Measurements from ENCODE around the gene PRX. TPM values are rescaled to one million over a fixed set of nuclear protein-coding genes. Genes with fewer than 3 reads are reported as not detected.
A peak's percentile ranks its signal among the peaks of the same experiment; 100 is the strongest.

The PRX gene, protein sequence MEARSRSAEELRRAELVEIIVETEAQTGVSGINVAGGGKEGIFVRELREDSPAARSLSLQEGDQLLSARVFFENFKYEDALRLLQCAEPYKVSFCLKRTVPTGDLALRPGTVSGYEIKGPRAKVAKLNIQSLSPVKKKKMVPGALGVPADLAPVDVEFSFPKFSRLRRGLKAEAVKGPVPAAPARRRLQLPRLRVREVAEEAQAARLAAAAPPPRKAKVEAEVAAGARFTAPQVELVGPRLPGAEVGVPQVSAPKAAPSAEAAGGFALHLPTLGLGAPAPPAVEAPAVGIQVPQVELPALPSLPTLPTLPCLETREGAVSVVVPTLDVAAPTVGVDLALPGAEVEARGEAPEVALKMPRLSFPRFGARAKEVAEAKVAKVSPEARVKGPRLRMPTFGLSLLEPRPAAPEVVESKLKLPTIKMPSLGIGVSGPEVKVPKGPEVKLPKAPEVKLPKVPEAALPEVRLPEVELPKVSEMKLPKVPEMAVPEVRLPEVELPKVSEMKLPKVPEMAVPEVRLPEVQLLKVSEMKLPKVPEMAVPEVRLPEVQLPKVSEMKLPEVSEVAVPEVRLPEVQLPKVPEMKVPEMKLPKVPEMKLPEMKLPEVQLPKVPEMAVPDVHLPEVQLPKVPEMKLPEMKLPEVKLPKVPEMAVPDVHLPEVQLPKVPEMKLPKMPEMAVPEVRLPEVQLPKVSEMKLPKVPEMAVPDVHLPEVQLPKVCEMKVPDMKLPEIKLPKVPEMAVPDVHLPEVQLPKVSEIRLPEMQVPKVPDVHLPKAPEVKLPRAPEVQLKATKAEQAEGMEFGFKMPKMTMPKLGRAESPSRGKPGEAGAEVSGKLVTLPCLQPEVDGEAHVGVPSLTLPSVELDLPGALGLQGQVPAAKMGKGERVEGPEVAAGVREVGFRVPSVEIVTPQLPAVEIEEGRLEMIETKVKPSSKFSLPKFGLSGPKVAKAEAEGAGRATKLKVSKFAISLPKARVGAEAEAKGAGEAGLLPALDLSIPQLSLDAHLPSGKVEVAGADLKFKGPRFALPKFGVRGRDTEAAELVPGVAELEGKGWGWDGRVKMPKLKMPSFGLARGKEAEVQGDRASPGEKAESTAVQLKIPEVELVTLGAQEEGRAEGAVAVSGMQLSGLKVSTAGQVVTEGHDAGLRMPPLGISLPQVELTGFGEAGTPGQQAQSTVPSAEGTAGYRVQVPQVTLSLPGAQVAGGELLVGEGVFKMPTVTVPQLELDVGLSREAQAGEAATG (N-terminal part only)
- total RNA-seq = 1 to 10 TPM; 1.4 to 3.2 (median 2.3) TPM
- polyA plus RNA-seq = 1 to 10 TPM; 3.2 to 3.7 TPM

DNA sequence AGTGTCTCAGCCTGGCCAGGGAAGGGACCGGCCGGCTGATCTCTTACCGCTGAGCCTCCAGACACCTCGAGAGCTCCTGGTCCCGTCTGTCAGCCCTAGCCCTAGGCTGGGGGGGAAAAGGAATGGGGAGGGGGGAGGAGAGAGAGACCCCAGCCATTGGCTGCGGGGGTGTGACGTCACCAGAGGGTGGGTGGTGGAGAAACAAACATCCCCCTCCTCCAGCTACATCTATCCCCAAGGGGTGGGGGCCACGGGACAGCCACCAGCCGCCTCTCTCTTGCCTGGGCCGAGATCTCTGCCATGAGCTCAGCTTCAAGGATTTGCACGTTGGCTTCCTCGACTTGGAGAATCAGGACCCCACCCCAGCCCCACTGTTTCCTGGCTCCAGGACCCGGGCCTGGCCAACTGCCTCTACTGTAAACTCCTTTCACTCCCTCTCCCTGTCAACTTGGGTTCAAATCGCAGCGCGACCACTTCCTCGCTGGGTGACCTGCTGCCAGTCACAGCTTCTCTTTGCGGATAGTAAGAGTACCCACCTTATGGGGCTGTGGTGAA is at the start of gene PRX:
Gene PRX (minus strand): TSS at position 88 of the 555 bp plus-strand sequence. CDS start 5,446 bp downstream, outside the sequence.
- TF ChIP-seq, protein P1, sequence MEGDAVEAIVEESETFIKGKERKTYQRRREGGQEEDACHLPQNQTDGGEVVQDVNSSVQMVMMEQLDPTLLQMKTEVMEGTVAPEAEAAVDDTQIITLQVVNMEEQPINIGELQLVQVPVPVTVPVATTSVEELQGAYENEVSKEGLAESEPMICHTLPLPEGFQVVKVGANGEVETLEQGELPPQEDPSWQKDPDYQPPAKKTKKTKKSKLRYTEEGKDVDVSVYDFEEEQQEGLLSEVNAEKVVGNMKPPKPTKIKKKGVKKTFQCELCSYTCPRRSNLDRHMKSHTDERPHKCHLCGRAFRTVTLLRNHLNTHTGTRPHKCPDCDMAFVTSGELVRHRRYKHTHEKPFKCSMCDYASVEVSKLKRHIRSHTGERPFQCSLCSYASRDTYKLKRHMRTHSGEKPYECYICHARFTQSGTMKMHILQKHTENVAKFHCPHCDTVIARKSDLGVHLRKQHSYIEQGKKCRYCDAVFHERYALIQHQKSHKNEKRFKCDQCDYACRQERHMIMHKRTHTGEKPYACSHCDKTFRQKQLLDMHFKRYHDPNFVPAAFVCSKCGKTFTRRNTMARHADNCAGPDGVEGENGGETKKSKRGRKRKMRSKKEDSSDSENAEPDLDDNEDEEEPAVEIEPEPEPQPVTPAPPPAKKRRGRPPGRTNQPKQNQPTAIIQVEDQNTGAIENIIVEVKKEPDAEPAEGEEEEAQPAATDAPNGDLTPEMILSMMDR (IDR thresholded peaks at IDR 0.05) = no peak
- FAIRE-seq = no peak

DNA sequence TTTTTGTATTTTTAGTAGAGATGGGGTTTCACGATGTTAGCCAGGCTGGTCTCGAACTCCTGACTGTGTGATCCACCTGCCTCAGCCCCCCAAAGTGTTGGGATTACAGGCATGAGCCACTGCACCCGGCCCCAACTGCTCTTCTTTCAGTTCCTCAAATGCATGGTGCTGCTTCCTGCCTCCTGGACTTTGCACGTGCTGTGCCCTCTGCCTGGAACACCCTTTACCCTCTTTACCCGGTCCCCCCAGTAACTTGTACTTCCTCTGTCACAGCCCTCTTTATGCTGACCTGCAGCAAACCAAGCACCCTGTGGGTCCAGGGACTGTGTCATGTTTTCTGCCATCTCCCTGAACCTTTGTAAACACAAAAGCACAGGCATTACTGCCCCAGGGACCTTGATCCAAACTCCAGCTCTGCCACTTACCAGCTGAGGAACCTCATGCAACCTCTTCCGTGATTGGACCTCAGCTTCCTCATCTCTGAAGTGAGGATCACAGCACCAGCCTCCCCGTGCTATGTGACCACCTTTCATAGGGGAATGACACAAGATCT is 48.6 kb upstream of the PRX start:
- Histone ChIP-seq H3K27ac (no peak overlapping the region), H3K36me3 (no peaks in the 10 kb centered on the region), H3K4me3 (no peak overlapping the region), H3K27me3 (no peaks in the 10 kb centered on the region), H3K9me3 (no peaks in the 10 kb centered on the region), H3K4me1 (peaks cover 3 to 19% (median 4%) of the 10 kb centered on the region in 3 donors)
- intact Hi-C loops (cut with DNase I) = no loop called here
- TF ChIP-seq, protein P1 (IDR thresholded peaks at IDR 0.05) = no peak
- 80% methylated on average over 7 of the region's 7 CpGs for WGBS, 2 donors
- DNase-seq (peak in 2 of 6 donors; percentile 16 to 41), FAIRE-seq (no peak), ATAC-seq (no peak)

More for the DNA sequence above, at the start of gene PRX:
- no peak for DNase-seq
- Histone ChIP-seq H3K9me3 (no peaks in the 10 kb centered on the region), H3K27ac (no peak within 1 kb of the TSS), H3K27me3 (no peaks in the 10 kb centered on the region), H3K36me3 (no peaks in the 10 kb centered on the region), H3K4me3 (no peak within 1 kb of the TSS), H3K4me1 (no peaks in the 10 kb centered on the region)
- no peak for ATAC-seq
- intact Hi-C loops (cut with DNase I) = no loop called here
- WGBS, 2 donors = 41 to 53% methylated on average over 18 of the region's 18 CpGs

DNA sequence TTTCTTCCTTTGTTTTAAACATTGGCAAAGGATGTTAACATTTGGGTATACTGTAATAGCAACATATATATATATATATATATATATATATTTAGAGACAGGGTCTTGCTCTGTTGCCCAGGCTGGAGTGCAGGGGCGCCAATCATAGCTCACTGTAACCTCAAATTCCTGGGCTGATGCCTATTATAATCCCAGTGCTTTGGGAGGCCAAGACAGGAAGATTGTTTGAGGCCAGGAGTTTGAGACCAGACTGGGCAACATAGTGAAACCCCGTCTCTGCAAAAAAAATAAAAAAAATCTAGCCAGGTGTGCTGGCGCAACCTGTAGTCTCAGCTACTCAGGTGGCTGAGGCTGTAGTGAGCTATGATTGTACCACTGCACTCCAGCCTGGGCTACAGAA is 47.0 kb upstream of the PRX start:
- TF ChIP-seq, protein P1 (IDR thresholded peaks at IDR 0.05) = no peak
- ATAC-seq = no peak
- H3K9me3 ChIP-seq = no peaks in the 10 kb centered on the region
- no peaks in the 10 kb centered on the region for H3K36me3 ChIP-seq
- 79 to 80% methylated on average over 3 of the region's 3 CpGs for WGBS, 2 donors
- no peak overlapping the region for H3K4me3 ChIP-seq
- no peak for FAIRE-seq
- peaks cover 3 to 13% (median 4%) of the 10 kb centered on the region in 3 donors for H3K4me1 ChIP-seq
- no peaks in the 10 kb centered on the region for H3K27me3 ChIP-seq
- intact Hi-C loops (cut with DNase I) = no loop called here
- no peak overlapping the region for H3K27ac ChIP-seq
- no peak for DNase-seq

DNA sequence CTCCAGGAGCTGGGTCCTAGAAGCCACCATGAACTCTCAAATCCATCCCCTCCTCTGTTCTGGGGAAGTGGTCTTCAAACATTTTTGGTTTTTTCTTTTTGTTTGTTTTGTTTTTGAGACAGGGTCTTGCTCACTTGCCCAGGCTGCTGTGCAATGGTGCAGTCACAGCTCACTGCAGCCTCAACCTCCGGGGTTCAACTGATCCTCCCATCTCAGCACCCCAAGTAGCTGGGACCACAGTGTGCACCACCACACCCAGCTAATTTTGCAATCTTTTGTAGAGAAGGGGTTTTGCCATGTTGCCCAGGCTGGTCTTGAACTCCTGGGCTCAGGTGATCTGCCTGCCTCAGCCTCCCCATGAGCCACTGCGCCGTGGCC is 45.4 kb upstream of the PRX start:
- intact Hi-C loops (cut with DNase I) = no loop called here
- no peaks in the 10 kb centered on the region for H3K36me3 ChIP-seq
- FAIRE-seq (no peak), DNase-seq (no peak), ATAC-seq (no peak)
- no peaks in the 10 kb centered on the region for H3K9me3 ChIP-seq
- no peaks in the 10 kb centered on the region for H3K4me1 ChIP-seq
- H3K27ac ChIP-seq = no peak overlapping the region
- 95 to 98% methylated on average over 3 of the region's 3 CpGs for WGBS, 2 donors
- no peaks in the 10 kb centered on the region for H3K27me3 ChIP-seq
- no peak overlapping the region for H3K4me3 ChIP-seq
- TF ChIP-seq, protein P1 (IDR thresholded peaks at IDR 0.05) = no peak
